Type B pancreatic cell (in vitro differentiated cells): ENCODE results near the gene IKZF4. TPM values are rescaled to one million over a fixed set of nuclear protein-coding genes. Genes with fewer than 3 reads are reported as not detected.
"Not testable (repeated sequence)": the region's sequence is repeated elsewhere in the genome, so short reads cannot be mapped to it uniquely, and the experiment has no call there.

ENCODE experiments used
- DNase-seq: peaks from one replicate; pipeline ENCODE4 v3.0.0; 2021; ENCODE audit warnings: mixed read lengths; ENCODE audit not compliant: unreplicated experiment; ENCODE audit errors: extremely low spot score
- H3K27ac Mint-ChIP-seq: 2 replicates; pipeline ENCODE4 v1.8.0; 2021; ENCODE audit warnings: mild to moderate bottlenecking, mixed read lengths
- H3K27me3 Mint-ChIP-seq: 2 replicates; pipeline ENCODE4 v1.8.0; 2021; ENCODE audit warnings: mixed read lengths
- H3K36me3 Mint-ChIP-seq: 2 replicates; pipeline ENCODE4 v1.8.0; 2021; ENCODE audit warnings: mixed read lengths
- H3K4me1 Mint-ChIP-seq: one replicate; pipeline ENCODE4 v1.8.0; 2021; ENCODE audit warnings: mixed read lengths; ENCODE audit not compliant: unreplicated experiment
- H3K4me3 Mint-ChIP-seq: 2 replicates; pipeline ENCODE4 v1.8.0; 2021; ENCODE audit warnings: mild to moderate bottlenecking, mixed read lengths
- H3K9me3 Mint-ChIP-seq: 2 replicates; pipeline ENCODE4 v1.8.0; 2021; ENCODE audit warnings: mixed read lengths
- CTCF ChIP-seq: fragments of 200-600 bp; sonication (generic); conservative IDR thresholded peaks from 2 replicates; pipeline ENCODE4 v1.5.0; 2021; ENCODE audit warnings: antibody characterized with exemption, mild to moderate bottlenecking
- total RNA-seq: library from RNA; stranded (reverse); gene quantifications from 2 replicates; pipeline ENCODE4 v1.2.1, GENCODE V29; 2021; ENCODE audit warnings: low replicate concordance

IKZF4 gene
- total RNA-seq, 1 donor from 2014 or later, result 21.0 TPM

DNA sequence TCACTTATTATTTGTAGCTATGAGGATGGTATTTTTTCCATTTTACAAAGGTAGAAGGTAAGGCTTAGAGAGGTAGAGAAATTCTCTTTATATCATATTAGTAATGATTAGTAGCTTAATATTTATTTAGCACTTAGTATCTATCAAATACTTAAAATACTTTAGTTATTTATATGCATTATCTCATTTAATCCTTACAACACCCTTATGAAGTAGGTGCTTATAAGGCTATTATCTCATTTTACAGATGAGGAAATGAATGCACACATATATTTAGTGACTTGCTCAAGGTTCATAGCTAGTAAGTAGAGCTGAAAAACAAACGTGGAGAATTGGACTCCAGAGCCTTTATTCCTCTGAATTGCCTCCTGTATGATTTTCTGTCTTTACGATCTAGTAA is 36.0 kb upstream of the IKZF4 start:
- no peak overlapping the region for H3K4me3 Mint-ChIP-seq
- no peak overlapping the region for H3K27ac Mint-ChIP-seq
- DNase-seq, result no peak
- H3K36me3 Mint-ChIP-seq, result peaks cover 29% of the 10 kb centered on the region
- no peaks in the 10 kb centered on the region for H3K4me1 Mint-ChIP-seq
- no peaks in the 10 kb centered on the region for H3K27me3 Mint-ChIP-seq
- no peaks in the 10 kb centered on the region for H3K9me3 Mint-ChIP-seq
- no peak for TF ChIP-seq CTCF

GRCh38 chr12:55985341-55985740 is 35.5 kb upstream of the IKZF4 start:
- TF ChIP-seq CTCF, result no peak
- Mint-ChIP-seq H3K4me3 (no peak overlapping the region), H3K27me3 (no peaks in the 10 kb centered on the region), H3K27ac (peak overlapping the region; percentile 30), H3K4me1 (no peaks in the 10 kb centered on the region), H3K9me3 (no peaks in the 10 kb centered on the region), H3K36me3 (peaks cover 30% of the 10 kb centered on the region)
- DNase-seq, result no peak

GRCh38 chr12:55985976-55986375 is 34.9 kb upstream of the IKZF4 start:
- peaks cover 27% of the 10 kb centered on the region for H3K36me3 Mint-ChIP-seq
- H3K27me3 Mint-ChIP-seq, H3K9me3 Mint-ChIP-seq, H3K4me1 Mint-ChIP-seq, DNase-seq, H3K27ac Mint-ChIP-seq, H3K4me3 Mint-ChIP-seq: not testable (repeated sequence)

DNA sequence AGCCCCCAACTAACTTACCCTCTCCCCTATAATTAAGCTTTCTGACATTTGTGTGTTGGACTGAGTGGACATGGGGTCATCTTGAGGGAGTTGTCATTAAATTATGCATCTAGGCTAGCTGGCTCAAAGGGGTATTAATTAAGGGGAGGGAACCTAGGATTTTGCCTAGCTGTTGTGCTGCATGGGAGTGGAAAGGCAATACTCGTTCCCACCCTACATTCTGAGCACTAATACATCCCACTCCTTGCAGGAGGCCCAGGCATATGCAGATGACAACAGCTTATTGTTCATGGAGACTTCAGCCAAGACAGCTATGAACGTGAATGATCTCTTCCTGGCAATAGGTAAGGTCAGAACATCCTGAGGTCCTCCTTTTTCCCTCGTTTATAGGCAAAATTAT is 29.7 kb upstream of the IKZF4 start:
- Mint-ChIP-seq H3K9me3 (no peaks in the 10 kb centered on the region), H3K27ac (no peak overlapping the region), H3K4me1 (peaks cover 2% of the 10 kb centered on the region), H3K27me3 (no peaks in the 10 kb centered on the region), H3K4me3 (no peak overlapping the region), H3K36me3 (peaks cover 24% of the 10 kb centered on the region)
- no peak for TF ChIP-seq CTCF
- no peak for DNase-seq

DNA sequence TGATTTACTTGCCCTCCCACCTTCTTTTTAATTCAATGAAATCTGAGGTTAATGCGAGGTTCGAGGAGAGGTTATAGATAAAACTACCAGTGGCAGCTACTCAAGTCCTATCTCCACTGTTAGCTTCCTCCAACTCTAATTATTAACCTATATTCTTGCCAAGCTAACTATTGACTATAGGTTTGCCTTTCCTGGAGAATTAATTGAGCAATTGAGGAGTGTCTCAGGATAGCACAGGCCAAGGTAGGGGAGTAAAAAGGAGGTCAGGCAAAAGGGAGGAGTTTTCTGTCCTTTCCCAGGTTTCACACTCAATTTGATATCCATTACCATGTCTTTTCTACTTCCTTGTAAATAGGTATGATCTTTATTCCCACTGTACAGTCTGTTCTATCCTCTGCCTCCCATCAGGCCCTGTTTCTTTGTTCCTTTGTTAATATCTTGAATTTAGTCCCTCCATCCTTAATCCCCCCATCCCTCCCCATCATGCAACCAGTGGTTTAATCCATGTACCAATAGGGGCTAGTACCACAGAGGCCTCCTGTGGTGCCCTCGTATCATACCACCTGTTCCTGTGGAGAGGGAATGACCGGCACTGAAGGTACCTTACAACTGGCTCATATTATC is 27.5 kb upstream of the IKZF4 start:
- Mint-ChIP-seq H3K27me3 (no peaks in the 10 kb centered on the region), H3K4me3 (no peak overlapping the region), H3K9me3 (no peaks in the 10 kb centered on the region), H3K36me3 (peaks cover 24% of the 10 kb centered on the region), H3K27ac (no peak overlapping the region), H3K4me1 (peaks cover 8% of the 10 kb centered on the region)
- TF ChIP-seq CTCF, result no peak
- no peak for DNase-seq

GRCh38 chr12:55995366-55995765 is 25.5 kb upstream of the IKZF4 start:
- H3K9me3 Mint-ChIP-seq, result no peaks in the 10 kb centered on the region
- no peaks in the 10 kb centered on the region for H3K27me3 Mint-ChIP-seq
- H3K36me3 Mint-ChIP-seq, result peaks cover 20% of the 10 kb centered on the region
- no peak overlapping the region for H3K4me3 Mint-ChIP-seq
- H3K4me1 Mint-ChIP-seq, result peaks cover 14% of the 10 kb centered on the region
- DNase-seq, result no peak
- no peak overlapping the region for H3K27ac Mint-ChIP-seq
- no peak for TF ChIP-seq CTCF
